Loucy (cell line): ENCODE data around the gene IVNS1ABP.
"Not testable (repeated sequence)": the region's sequence is repeated elsewhere in the genome, so short reads cannot be mapped to it uniquely, and the experiment has no call there.

ENCODE experiments used
- CTCF ChIP-seq: fragments of 200-600 bp; sonication (generic); conservative IDR thresholded peaks from 2 replicates; pipeline ENCODE4 v1.5.1; 2014; ENCODE audit warnings: mild to moderate bottlenecking, antibody characterized with exemption, low read length
- EZH2phosphoT487 ChIP-seq: fragments of 200-600 bp; IDR thresholded peaks from 2 replicates; pipeline ENCODE4 v1.6.1; 2018; ENCODE audit warnings: antibody characterized with exemption, mild to moderate bottlenecking, moderate library complexity, borderline replicate concordance

- not testable (repeated sequence) for TF ChIP-seq CTCF, EZH2phosphoT487
These were observed 4.7 kb upstream of the IVNS1ABP start for GRCh38 chr1:185321653-185322221.
